DOHH2 (cell line): ENCODE results near the gene KPRP.

Source experiments
- H3F3A ChIP-seq: fragments of 200-600 bp; sonication (generic), shearing (Covaris generic); 2 replicates; pipeline ENCODE4 v1.6.0; 2016; ENCODE audit warnings: antibody characterized with exemption, mild to moderate bottlenecking; ENCODE audit not compliant: control insufficient read depth, insufficient read depth
- H3K27ac ChIP-seq: fragments of 200-600 bp; sonication (generic); 2 replicates; pipeline ENCODE4 v1.5.1; 2014; ENCODE audit warnings: low read depth, mild to moderate bottlenecking, low read length, moderate library complexity
- H3K27me3 ChIP-seq: fragments of 200-600 bp; sonication (generic); 2 replicates; pipeline ENCODE4 v1.6.1; 2014; ENCODE audit warnings: mild to moderate bottlenecking, low read length, mixed read lengths; ENCODE audit not compliant: control insufficient read depth
- H3K36me3 ChIP-seq: fragments of 200-600 bp; sonication (generic); 2 replicates; pipeline ENCODE4 v1.6.1; 2014; ENCODE audit warnings: mild to moderate bottlenecking, low read length, moderate library complexity, mixed read lengths; ENCODE audit not compliant: control insufficient read depth
- H3K4me1 ChIP-seq: fragments of 200-600 bp; sonication (generic); 2 replicates; pipeline ENCODE4 v1.6.1; 2014; ENCODE audit warnings: mild to moderate bottlenecking, low read length, mixed read lengths; ENCODE audit not compliant: control insufficient read depth
- H3K4me2 ChIP-seq: fragments of 200-600 bp; sonication (generic); 2 replicates; pipeline ENCODE4 v1.6.0; 2014; ENCODE audit warnings: mild to moderate bottlenecking, low read length, moderate library complexity
- H3K4me3 ChIP-seq: fragments of 200-600 bp; sonication (generic); 2 replicates; pipeline ENCODE4 v1.5.1; 2014; ENCODE audit warnings: mild to moderate bottlenecking, low read length, mixed read lengths
- H3K79me2 ChIP-seq: fragments of 200-600 bp; sonication (generic); 2 replicates; pipeline ENCODE4 v1.6.1; 2014; ENCODE audit warnings: mild to moderate bottlenecking, low read length, mixed read lengths; ENCODE audit not compliant: control insufficient read depth
- H3K9me2 ChIP-seq: fragments of 200-600 bp; sonication (generic); replicated peaks from 2 replicates; pipeline ENCODE4 v1.6.1; 2014; ENCODE audit warnings: mild to moderate bottlenecking, low read length, mixed read lengths; ENCODE audit not compliant: control insufficient read depth
- H3K9me3 ChIP-seq: fragments of 200-600 bp; sonication (generic); 2 replicates; pipeline ENCODE4 v1.6.1; 2014; ENCODE audit warnings: antibody characterized with exemption, low read length, mixed read lengths; ENCODE audit not compliant: control insufficient read depth, insufficient read depth
- H4K20me1 ChIP-seq: fragments of 200-600 bp; sonication (generic); 2 replicates; pipeline ENCODE4 v1.6.0; 2014; ENCODE audit warnings: low read depth, mild to moderate bottlenecking, antibody characterized with exemption, low read length, moderate library complexity; ENCODE audit not compliant: control insufficient read depth, insufficient read depth
- EZH2phosphoT487 ChIP-seq: fragments of 200-600 bp; sonication (generic); IDR thresholded peaks from 2 replicates; pipeline ENCODE4 v1.6.1; 2017; ENCODE audit warnings: borderline replicate concordance, mild to moderate bottlenecking, antibody characterized with exemption, low read length, moderate library complexity, mixed read lengths
- TF ChIP-seq, protein P1 (sequence below): fragments of 200-600 bp; sonication (generic); IDR thresholded peaks from one replicate; pipeline ENCODE4 v1.5.1; 2014; ENCODE audit warnings: antibody characterized with exemption, mild to moderate bottlenecking, low read depth, low read length; ENCODE audit not compliant: poor library complexity, severe bottlenecking

The KPRP gene

DNA sequence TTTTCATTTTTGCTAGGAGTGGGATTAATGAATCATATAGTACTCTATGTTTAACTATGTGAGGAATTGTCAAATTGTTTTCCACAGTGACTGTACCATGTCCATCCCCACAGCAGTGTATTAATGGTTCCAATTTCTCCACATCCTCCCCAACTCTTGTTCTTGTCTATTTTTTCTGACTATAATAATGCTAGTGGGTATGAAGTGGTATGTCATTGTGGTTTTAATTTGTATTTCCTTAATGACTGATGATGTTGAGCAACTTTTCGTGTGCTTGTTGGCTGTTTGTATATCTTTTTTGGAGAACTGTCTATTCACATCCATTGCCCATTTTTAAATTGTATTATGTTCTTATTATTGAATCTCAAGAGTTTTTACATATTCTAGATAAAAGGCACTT is 10.0 kb upstream of the KPRP start:
- no peaks in the 10 kb centered on the region for H3F3A ChIP-seq
- H3K79me2 ChIP-seq, result no peaks in the 10 kb centered on the region
- no peaks in the 10 kb centered on the region for H3K4me1 ChIP-seq
- no peaks in the 10 kb centered on the region for H4K20me1 ChIP-seq
- peaks cover 4% of the 10 kb centered on the region for H3K27me3 ChIP-seq
- no peak overlapping the region for H3K4me3 ChIP-seq
- H3K9me2 ChIP-seq, result no peaks in the 10 kb centered on the region
- H3K27ac ChIP-seq, result no peak overlapping the region
- no peak overlapping the region for H3K4me2 ChIP-seq
- TF ChIP-seq, protein P1, sequence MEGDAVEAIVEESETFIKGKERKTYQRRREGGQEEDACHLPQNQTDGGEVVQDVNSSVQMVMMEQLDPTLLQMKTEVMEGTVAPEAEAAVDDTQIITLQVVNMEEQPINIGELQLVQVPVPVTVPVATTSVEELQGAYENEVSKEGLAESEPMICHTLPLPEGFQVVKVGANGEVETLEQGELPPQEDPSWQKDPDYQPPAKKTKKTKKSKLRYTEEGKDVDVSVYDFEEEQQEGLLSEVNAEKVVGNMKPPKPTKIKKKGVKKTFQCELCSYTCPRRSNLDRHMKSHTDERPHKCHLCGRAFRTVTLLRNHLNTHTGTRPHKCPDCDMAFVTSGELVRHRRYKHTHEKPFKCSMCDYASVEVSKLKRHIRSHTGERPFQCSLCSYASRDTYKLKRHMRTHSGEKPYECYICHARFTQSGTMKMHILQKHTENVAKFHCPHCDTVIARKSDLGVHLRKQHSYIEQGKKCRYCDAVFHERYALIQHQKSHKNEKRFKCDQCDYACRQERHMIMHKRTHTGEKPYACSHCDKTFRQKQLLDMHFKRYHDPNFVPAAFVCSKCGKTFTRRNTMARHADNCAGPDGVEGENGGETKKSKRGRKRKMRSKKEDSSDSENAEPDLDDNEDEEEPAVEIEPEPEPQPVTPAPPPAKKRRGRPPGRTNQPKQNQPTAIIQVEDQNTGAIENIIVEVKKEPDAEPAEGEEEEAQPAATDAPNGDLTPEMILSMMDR, result no peak
- TF ChIP-seq EZH2phosphoT487, result no peak
- H3K9me3 ChIP-seq, result no peaks in the 10 kb centered on the region
- no peaks in the 10 kb centered on the region for H3K36me3 ChIP-seq

DNA sequence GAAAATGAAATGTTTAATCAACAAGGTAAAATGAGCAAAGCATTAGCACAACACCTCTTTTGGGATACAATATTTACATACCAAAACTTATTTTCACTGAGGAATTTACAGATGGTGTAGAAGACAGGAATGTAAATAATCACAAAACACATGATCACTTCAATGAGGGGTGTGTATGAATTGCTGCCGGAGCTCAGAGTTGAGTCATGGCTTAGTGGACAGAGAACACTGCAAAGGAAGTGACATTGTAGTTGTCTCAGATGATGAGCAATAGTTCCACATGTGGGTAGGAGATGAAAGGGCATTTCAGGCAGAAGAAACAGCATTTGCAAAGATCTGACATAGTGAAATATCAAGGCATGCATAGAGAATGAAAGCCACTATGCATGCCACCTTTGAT is 5.6 kb upstream of the KPRP start:
- Histone ChIP-seq H3K9me2 (no peaks in the 10 kb centered on the region), H3K27me3 (peaks cover 4% of the 10 kb centered on the region), H3K27ac (no peak overlapping the region), H3K36me3 (no peaks in the 10 kb centered on the region), H3K4me2 (no peak overlapping the region), H3K79me2 (no peaks in the 10 kb centered on the region), H3K4me3 (no peak overlapping the region), H3F3A (no peaks in the 10 kb centered on the region), H3K4me1 (no peaks in the 10 kb centered on the region), H4K20me1 (no peaks in the 10 kb centered on the region), H3K9me3 (no peaks in the 10 kb centered on the region)
- TF ChIP-seq EZH2phosphoT487, result no peak
- TF ChIP-seq, protein P1, result no peak

DNA sequence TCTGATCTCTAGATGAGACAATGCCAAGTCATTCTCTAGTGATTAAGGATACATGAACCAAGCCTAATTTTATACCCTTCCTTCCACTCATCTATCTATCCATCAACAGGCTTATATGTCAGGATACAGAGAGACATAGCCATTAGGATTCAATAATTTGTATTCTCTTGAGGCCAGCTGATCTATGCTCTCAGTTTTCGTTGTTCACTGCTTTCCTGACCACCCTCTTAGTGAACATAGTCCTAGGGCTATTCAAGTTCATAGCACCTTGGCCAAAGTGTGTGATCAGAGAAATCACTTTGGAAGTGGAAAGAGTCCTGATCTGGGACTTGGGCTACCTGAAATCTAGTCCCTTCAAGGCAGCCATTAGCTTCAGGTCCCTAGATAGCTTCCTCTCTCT is 4.2 kb upstream of the KPRP start:
- Histone ChIP-seq H3K4me2 (no peak overlapping the region), H3K27ac (no peak overlapping the region), H3K4me3 (no peak overlapping the region), H3K27me3 (peaks cover 4% of the 10 kb centered on the region), H3K9me2 (no peaks in the 10 kb centered on the region), H3K36me3 (no peaks in the 10 kb centered on the region), H3K9me3 (no peaks in the 10 kb centered on the region), H3K79me2 (no peaks in the 10 kb centered on the region), H3K4me1 (no peaks in the 10 kb centered on the region), H4K20me1 (no peaks in the 10 kb centered on the region), H3F3A (no peaks in the 10 kb centered on the region)
- TF ChIP-seq, protein P1, result no peak
- no peak for TF ChIP-seq EZH2phosphoT487

DNA sequence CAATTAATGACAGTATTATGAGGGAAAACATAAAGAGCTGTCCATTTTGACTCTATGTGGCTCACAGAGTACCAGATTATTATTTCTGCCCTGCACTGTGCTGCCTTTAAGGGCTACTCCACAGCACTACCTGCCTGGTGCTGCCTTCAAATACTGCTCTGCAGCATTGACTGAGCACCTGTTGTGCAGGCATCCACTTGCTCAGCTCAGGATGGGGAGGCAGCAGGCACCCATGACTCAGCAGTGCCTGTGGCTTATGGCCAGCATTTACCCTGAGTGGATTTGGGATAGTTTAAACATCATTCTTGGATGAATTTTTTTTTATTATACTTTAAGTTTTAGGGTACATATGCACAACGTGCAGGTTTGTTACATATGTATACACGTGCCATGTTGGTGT is 953 bp upstream of the KPRP start:
- no peaks in the 10 kb centered on the region for H3K36me3 ChIP-seq
- no peaks in the 10 kb centered on the region for H3K79me2 ChIP-seq
- H3K9me2 ChIP-seq, result no peaks in the 10 kb centered on the region
- no peak for TF ChIP-seq EZH2phosphoT487
- TF ChIP-seq, protein P1, result no peak
- no peak overlapping the region for H3K4me2 ChIP-seq
- H4K20me1 ChIP-seq, result no peaks in the 10 kb centered on the region
- no peak overlapping the region for H3K27ac ChIP-seq
- no peaks in the 10 kb centered on the region for H3K27me3 ChIP-seq
- H3K9me3 ChIP-seq, result no peaks in the 10 kb centered on the region
- no peak overlapping the region for H3K4me3 ChIP-seq
- H3F3A ChIP-seq, result no peaks in the 10 kb centered on the region
- no peaks in the 10 kb centered on the region for H3K4me1 ChIP-seq
